Fibroblast of pulmonary artery (primary cell): ENCODE results near the gene SASH1.

Source experiments
- DNase-seq: peaks from one replicate; pipeline ENCODE4 v3.0.0-alpha.2; 2010; ENCODE audit warnings: low read depth
- H3K4me3 ChIP-seq: replicated peaks from 2 replicates; pipeline ENCODE4 v1.5.1; 2011; ENCODE audit warnings: low read depth, mild to moderate bottlenecking, control low read depth, low read length, moderate library complexity
- CTCF ChIP-seq: IDR thresholded peaks from 2 replicates; pipeline ENCODE4 v1.5.1; 2011; ENCODE audit warnings: mild to moderate bottlenecking, control low read depth, low read length, inconsistent platforms; ENCODE audit errors: missing control alignments

The SASH1 gene

GRCh38 chr6:148464319-148465010 lies 121.8 kb downstream of the SASH1 start:
- H3K4me3 ChIP-seq: no peak overlapping the region
- peak; percentile 93 for TF ChIP-seq CTCF
- DNase-seq: peak; percentile 87

- TF ChIP-seq CTCF: no peak
- DNase-seq: no peak
- H3K4me3 ChIP-seq: no peak overlapping the region
Observed at GRCh38 chr6:148465011-148465335, 122.3 kb downstream of the SASH1 start.

- H3K4me3 ChIP-seq: no peak overlapping the region
Observed at GRCh38 chr6:148465670-148466069, 123.0 kb downstream of the SASH1 start.

GRCh38 chr6:148466158-148466557 lies 123.5 kb downstream of the SASH1 start:
- no peak for TF ChIP-seq CTCF
- no peak overlapping the region for H3K4me3 ChIP-seq
- no peak for DNase-seq

More at GRCh38 chr6:148465670-148466069, 123.0 kb downstream of the SASH1 start:
- no peak for TF ChIP-seq CTCF
- no peak for DNase-seq

- no peak overlapping the region for H3K4me3 ChIP-seq
- DNase-seq: no peak
- TF ChIP-seq CTCF: no peak
Observed at GRCh38 chr6:148467926-148468325, 125.3 kb downstream of the SASH1 start.

- no peak for TF ChIP-seq CTCF
- no peak for DNase-seq
- no peak overlapping the region for H3K4me3 ChIP-seq
Observed at GRCh38 chr6:148470156-148470555, 127.5 kb downstream of the SASH1 start.
